Osteocyte (in vitro differentiated cells): ENCODE data around the gene NCAM1. TPM values are rescaled to one million over a fixed set of nuclear protein-coding genes. Genes with fewer than 3 reads are reported as not detected.
"Not testable (repeated sequence)": the region's sequence is repeated elsewhere in the genome, so short reads cannot be mapped to it uniquely, and the experiment has no call there.

Experiments used
- DNase-seq: peaks from one replicate; pipeline ENCODE4 v3.0.0; 2021; ENCODE audit warnings: mixed read lengths; ENCODE audit not compliant: unreplicated experiment; ENCODE audit errors: extremely low spot score
- H3K27ac Mint-ChIP-seq: one replicate; pipeline ENCODE4 v1.8.0; 2021; ENCODE audit warnings: mild to moderate bottlenecking, mixed read lengths; ENCODE audit not compliant: unreplicated experiment
- H3K27me3 Mint-ChIP-seq: one replicate; pipeline ENCODE4 v1.8.0; 2021; ENCODE audit warnings: mixed read lengths; ENCODE audit not compliant: unreplicated experiment
- H3K36me3 Mint-ChIP-seq: one replicate; pipeline ENCODE4 v1.8.0; 2021; ENCODE audit warnings: mixed read lengths; ENCODE audit not compliant: unreplicated experiment
- H3K4me1 Mint-ChIP-seq: one replicate; pipeline ENCODE4 v1.8.0; 2021; ENCODE audit warnings: mixed read lengths; ENCODE audit not compliant: unreplicated experiment
- H3K4me3 Mint-ChIP-seq: one replicate; pipeline ENCODE4 v1.8.0; 2021; ENCODE audit warnings: mild to moderate bottlenecking, moderate library complexity, mixed read lengths; ENCODE audit not compliant: unreplicated experiment
- H3K9me3 Mint-ChIP-seq: one replicate; pipeline ENCODE4 v1.8.0; 2021; ENCODE audit warnings: mixed read lengths; ENCODE audit not compliant: unreplicated experiment
- total RNA-seq: library from RNA; stranded (reverse); gene quantifications from 2 replicates; pipeline ENCODE4 v1.2.1, GENCODE V29; 2021
- TF ChIP-seq, protein P1 (sequence below): fragments of 200-600 bp; sonication (generic); IDR thresholded peaks from 2 replicates; pipeline ENCODE4 v1.5.0; 2021; ENCODE audit warnings: antibody characterized with exemption, mild to moderate bottlenecking, moderate library complexity

Gene NCAM1
- total RNA-seq, 1 donor from 2014 or later, result 2.2 TPM

- Mint-ChIP-seq H3K27ac (no peak overlapping the region), H3K27me3 (no peaks in the 10 kb centered on the region), H3K9me3 (no peaks in the 10 kb centered on the region), H3K4me3 (no peak overlapping the region), H3K36me3 (no peaks in the 10 kb centered on the region), H3K4me1 (no peaks in the 10 kb centered on the region)
- DNase-seq, result no peak
- TF ChIP-seq, protein P1, sequence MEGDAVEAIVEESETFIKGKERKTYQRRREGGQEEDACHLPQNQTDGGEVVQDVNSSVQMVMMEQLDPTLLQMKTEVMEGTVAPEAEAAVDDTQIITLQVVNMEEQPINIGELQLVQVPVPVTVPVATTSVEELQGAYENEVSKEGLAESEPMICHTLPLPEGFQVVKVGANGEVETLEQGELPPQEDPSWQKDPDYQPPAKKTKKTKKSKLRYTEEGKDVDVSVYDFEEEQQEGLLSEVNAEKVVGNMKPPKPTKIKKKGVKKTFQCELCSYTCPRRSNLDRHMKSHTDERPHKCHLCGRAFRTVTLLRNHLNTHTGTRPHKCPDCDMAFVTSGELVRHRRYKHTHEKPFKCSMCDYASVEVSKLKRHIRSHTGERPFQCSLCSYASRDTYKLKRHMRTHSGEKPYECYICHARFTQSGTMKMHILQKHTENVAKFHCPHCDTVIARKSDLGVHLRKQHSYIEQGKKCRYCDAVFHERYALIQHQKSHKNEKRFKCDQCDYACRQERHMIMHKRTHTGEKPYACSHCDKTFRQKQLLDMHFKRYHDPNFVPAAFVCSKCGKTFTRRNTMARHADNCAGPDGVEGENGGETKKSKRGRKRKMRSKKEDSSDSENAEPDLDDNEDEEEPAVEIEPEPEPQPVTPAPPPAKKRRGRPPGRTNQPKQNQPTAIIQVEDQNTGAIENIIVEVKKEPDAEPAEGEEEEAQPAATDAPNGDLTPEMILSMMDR, result no peak
These were observed 74.5 kb downstream of the NCAM1 start for GRCh38 chr11:113035708-113036107.

DNA sequence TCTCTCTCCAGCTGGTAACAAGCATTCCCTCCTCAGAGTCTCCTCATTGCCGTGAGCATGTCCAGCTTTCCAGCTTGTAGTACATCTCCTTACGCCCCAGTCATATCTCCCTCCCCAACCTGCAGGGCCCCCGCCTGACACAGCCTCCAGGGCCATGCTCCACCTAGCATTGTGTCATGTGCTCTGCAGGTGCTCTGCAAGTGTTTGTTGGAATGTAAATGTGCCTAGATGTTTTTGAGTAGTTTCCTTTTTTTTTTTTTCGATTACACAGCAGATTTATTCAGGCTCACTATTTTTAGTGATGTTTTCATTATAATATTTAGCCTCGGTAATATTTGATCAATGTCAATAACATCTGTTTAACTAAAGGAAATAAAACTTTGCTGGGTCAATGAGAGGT, 82.5 kb downstream of the NCAM1 start:
- H3K9me3 Mint-ChIP-seq, result peaks cover 4% of the 10 kb centered on the region
- no peaks in the 10 kb centered on the region for H3K4me1 Mint-ChIP-seq
- H3K27me3 Mint-ChIP-seq, result no peaks in the 10 kb centered on the region
- no peak for DNase-seq
- no peak overlapping the region for H3K4me3 Mint-ChIP-seq
- H3K36me3 Mint-ChIP-seq, result no peaks in the 10 kb centered on the region
- H3K27ac Mint-ChIP-seq, result no peak overlapping the region
- TF ChIP-seq, protein P1, result no peak

GRCh38 chr11:113045146-113045545, 83.9 kb downstream of the NCAM1 start:
- no peak overlapping the region for H3K4me3 Mint-ChIP-seq
- TF ChIP-seq, protein P1, result no peak
- no peaks in the 10 kb centered on the region for H3K4me1 Mint-ChIP-seq
- H3K9me3 Mint-ChIP-seq, result peaks cover 9% of the 10 kb centered on the region
- no peaks in the 10 kb centered on the region for H3K36me3 Mint-ChIP-seq
- no peak overlapping the region for H3K27ac Mint-ChIP-seq
- H3K27me3 Mint-ChIP-seq, result no peaks in the 10 kb centered on the region
- DNase-seq, result no peak

GRCh38 chr11:113046866-113047265, 85.6 kb downstream of the NCAM1 start:
- Mint-ChIP-seq H3K9me3 (peaks cover 10% of the 10 kb centered on the region), H3K4me1 (no peaks in the 10 kb centered on the region), H3K27ac (no peak overlapping the region), H3K36me3 (no peaks in the 10 kb centered on the region), H3K27me3 (no peaks in the 10 kb centered on the region), H3K4me3 (no peak overlapping the region)
- no peak for DNase-seq
- TF ChIP-seq, protein P1, result no peak

GRCh38 chr11:113048820-113049768, 87.9 kb downstream of the NCAM1 start:
- H3K4me1 Mint-ChIP-seq, result no peaks in the 10 kb centered on the region
- no peak overlapping the region for H3K4me3 Mint-ChIP-seq
- no peak overlapping the region for H3K27ac Mint-ChIP-seq
- H3K9me3 Mint-ChIP-seq, result peaks cover 5% of the 10 kb centered on the region
- H3K36me3 Mint-ChIP-seq, result no peaks in the 10 kb centered on the region
- DNase-seq, result no peak
- no peaks in the 10 kb centered on the region for H3K27me3 Mint-ChIP-seq
- TF ChIP-seq, protein P1, result no peak

GRCh38 chr11:113053042-113053441, 91.8 kb downstream of the NCAM1 start:
- H3K9me3 Mint-ChIP-seq, H3K27me3 Mint-ChIP-seq, H3K27ac Mint-ChIP-seq, H3K4me3 Mint-ChIP-seq, H3K4me1 Mint-ChIP-seq, DNase-seq, H3K36me3 Mint-ChIP-seq: not testable (repeated sequence)
